Measurements from ENCODE around the gene DNM3. TPM values are rescaled to one million over a fixed set of nuclear protein-coding genes. Genes with fewer than 3 reads are reported as not detected.

DNM3 gene
- total and polyA plus RNA-seq, 9 of the 15 experiments (the other 6 are each of a cell fraction or from before 2014, with no cell fraction given) = 0.08 to 0.36 (median 0.22) TPM; not detected in 1

GRCh38 chr1:171917331-171917730, 76.0 kb downstream of the DNM3 start:
- Histone ChIP-seq H3K4me2 (ENCODE audit: insufficient read depth, low read length) (no peak overlapping the region), H3K4me1 (replicated peaks in 1 of 2; ENCODE audit: control insufficient read depth in 2 of 2, insufficient read depth in 2 of 2, low read length in 2 of 2) (no peaks in the 10 kb centered on the region), H3K9me1 (ENCODE audit: control insufficient read depth, insufficient read depth, low read length) (no peaks in the 10 kb centered on the region), H3K36me3 (ENCODE audit: control insufficient read depth, insufficient read depth, low read length) (no peaks in the 10 kb centered on the region), H3K27ac (ENCODE audit: extremely low read depth, low read depth, low read length) (no peak overlapping the region), H3K9me3 (replicated peaks; ENCODE audit: control insufficient read depth, insufficient read depth, low read depth, low read length) (no peaks in the 10 kb centered on the region), H3K9ac (ENCODE audit: insufficient read depth in 1 of 2, low read depth in 2 of 2, low read length in 2 of 2) (no peak overlapping the region), H3K79me2 (ENCODE audit: control insufficient read depth, insufficient read depth, low read length) (no peaks in the 10 kb centered on the region), H3K4me3 (no peak overlapping the region), H4K20me1 (replicated peaks; ENCODE audit: control insufficient read depth, insufficient read depth, low read length) (no peaks in the 10 kb centered on the region), H2AFZ (ENCODE audit: low read depth, low read length) (no peak overlapping the region), H3K27me3 (ENCODE audit: control insufficient read depth in 2 of 2, insufficient read depth in 2 of 2, low read length in 2 of 2) (no peaks in the 10 kb centered on the region; a peak in 1 of 5 replicates)
- DNase-seq (ENCODE audit: extremely low read depth in 1 of 4, low spot score in 3 of 4) = no peak
- FAIRE-seq = no peak
- BruUV-seq (replicated peaks) = no TSS peak
- 0% methylated on average over 1 of the region's 1 CpG for WGBS (ENCODE audit: insufficient coverage, low coverage, missing lambda C conversion rate)
- ChIA-PET CTCF (ENCODE audit: low intra/inter-chr PET ratio) (no interaction called here), POLR2A (interaction anchor here (0.7 kb wide), 1 partner anchor 12 kb away, joined by 3 read pairs; no protein-coding TSS in a partner anchor)
- TF ChIP-seq ZNF644 (tag; IDR thresholded peaks at IDR 0.05; ENCODE audit: low read depth) = no peak
- no peak for TF ChIP-seq ZNF695 (CRISPR knock-in tag; IDR thresholded peaks at IDR 0.05)
- no peak for TF ChIP-seq E2F5 (CRISPR knock-in tag; IDR thresholded peaks at IDR 0.05)
- TF ChIP-seq C11orf30 (IDR thresholded peaks at IDR 0.05; ENCODE audit: low read depth) = no peak
- no peak for TF ChIP-seq TFAM (CRISPR knock-in tag; conservative IDR thresholded peaks at IDR 0.05)
- in situ Hi-C loops (cut with MboI) = no loop called here
- intact Hi-C loops (cut with micrococcal nuclease) = no loop called here
- no peak for ATAC-seq
